T follicular helper cell (primary cell): ENCODE data around the gene C6.

ENCODE experiments used
- DNase-seq: peaks from one replicate; pipeline ENCODE4 v3.0.0-alpha.2; 2020; ENCODE audit warnings: low read depth

Gene C6

DNA sequence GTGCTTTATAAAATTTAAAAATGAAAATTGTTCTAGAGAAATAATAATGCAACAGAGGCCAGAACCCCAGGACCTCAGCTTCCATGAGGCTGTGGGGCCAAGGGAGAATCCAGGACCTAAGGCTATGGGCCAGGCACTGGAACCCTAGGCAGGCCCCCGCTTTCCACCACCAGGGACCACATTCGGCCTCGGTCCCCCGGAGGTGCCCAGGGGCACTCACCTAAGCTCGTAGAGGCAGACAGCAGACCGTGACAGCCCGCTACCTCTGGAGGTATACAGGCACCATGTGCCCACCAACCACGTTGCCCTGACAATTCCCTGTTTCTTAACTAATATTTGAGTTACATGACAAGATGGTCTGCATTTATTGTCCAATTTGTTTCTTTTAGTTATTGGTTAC, 92.7 kb downstream of the C6 start:
- DNase-seq, result no peak

DNA sequence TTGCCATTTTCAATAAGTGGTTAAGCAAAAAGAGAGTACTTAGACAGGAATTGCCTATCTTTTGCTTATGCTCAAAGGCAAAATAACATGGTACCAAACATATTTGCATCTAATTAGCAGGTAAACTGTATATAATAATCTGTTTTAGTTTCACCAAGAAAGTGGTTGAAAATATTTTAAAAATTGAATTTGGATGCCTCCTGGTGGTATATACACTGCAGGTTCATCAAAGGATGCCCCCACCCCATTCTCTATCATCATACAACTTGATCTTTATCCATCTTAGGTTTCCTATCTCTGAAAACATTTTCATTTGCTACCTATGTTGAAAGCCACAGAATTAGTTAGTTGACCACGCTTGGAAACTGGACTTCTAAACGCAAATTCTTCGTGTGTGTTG, 95.2 kb downstream of the C6 start:
- no peak for DNase-seq

DNA sequence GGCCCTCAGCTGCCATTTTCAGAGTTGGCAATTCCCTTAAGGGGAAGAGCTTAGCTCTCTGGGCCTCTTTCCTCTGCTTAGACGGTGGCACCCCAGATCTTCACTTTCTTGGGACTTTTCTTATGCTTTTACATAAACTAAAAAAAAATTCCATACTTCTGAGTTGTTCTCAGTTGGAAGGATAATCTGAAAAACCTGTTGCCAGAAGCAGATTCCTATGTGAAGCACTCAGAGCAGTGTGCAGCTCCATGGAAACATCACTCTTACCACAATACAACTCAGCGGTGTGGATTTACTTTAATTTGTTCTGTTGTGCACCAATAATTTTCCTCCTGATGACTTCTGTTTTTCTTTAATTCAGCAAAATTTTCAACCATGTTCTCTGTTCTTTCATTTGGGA, 98.1 kb downstream of the C6 start:
- no peak for DNase-seq

- DNase-seq, result no peak
These were observed 100.6 kb downstream of the C6 start for GRCh38 chr5:41112486-41113455.

DNA sequence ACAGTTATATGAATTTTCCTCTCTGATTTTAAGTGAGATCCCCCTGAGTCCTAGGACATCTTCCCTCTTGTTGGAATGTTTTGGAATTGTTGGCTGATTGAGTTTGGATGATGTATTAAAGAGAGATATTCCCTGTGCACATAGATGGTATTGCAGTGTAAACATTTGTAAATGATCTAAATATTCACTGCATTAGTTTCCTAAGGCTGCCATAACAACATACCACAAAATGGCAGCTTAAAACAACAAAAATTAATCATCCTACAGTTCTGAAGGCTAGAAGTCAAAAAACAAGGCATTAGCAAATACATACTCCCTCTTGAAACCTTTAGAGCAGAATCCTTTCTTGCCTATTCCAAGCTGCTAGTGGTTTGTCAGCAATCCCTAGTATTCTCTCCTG, 104.1 kb downstream of the C6 start:
- DNase-seq, result no peak

GRCh38 chr5:41102341-41102740, 111.0 kb downstream of the C6 start:
- DNase-seq, result no peak

- no peak for DNase-seq
These were observed 115.7 kb downstream of the C6 start for GRCh38 chr5:41097642-41098041.

DNA sequence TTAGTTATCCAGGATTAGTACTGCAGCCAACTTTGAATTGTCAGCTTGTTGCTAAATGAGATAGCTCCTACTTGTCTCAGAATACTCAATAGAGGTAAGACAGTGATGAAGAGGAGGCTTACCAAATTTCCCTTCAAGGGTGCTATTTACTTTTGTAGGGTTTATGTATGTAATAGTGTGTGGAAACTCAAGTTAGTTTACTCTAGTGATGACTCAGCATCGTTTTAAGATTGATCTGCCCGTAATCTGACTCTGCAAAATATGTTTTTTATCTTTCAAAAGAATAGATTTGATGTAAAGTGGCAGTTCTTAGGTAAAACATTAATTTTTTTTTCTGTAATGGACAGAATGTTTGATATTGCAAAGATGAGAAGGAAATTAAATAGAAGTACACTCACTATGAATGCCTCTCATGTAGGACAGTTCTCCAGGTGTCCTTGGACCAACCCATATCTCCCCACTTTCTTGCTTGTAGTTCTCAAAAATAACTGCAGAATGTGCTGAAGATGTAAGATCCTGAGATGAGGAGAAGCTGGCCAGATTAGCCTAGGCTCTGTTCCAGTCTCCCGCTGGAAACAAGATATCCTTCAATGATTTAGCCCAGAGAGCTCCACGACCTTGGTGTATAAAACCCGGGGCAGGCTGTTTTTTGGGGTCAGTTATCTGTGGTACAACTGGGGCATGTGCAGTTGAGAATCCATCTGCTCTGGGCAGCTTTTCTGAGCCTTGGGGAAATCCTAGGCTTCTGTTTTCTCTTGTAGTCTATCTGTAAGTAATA, 117.8 kb downstream of the C6 start:
- no peak for DNase-seq

GRCh38 chr5:41094871-41095270, 118.5 kb downstream of the C6 start:
- no peak for DNase-seq

DNA sequence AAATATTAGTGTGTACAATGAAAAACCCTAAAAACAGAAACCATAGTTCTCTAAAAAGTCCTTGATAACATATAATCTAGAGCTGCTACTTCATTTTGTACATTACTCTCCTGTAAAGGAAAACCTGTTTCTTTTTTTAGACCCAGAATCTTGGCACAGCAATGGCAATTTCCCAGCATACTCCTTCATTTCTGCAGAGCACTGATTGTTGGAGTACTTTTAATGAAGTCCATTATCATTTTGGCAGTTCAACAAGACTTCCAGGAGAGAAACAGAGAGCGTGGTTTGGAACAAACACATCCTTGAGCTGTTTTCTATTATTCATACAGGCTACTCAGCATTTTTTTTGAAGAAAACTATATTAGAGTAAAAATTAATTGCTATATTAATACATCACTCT, 119.5 kb downstream of the C6 start:
- no peak for DNase-seq
